Caco-2 (cell line): Measurements from ENCODE around the gene INPP4B. TPM values are rescaled to one million over a fixed set of nuclear protein-coding genes. Genes with fewer than 3 reads are reported as not detected.

Experiments
- BruUV-seq: library from RNA; stranded (reverse); fragments of 400-500 nt; replicated peaks from 2 replicates; lab custom pipeline; 2021; lab: Mats Ljungman, UMichigan
- CTCF ChIA-PET: fragments of 300-600 bp; sonication (Branson Sonifier 250); formaldehyde crosslinking; loops from one replicate; lab custom pipeline; 2022; ENCODE audit warnings: antibody characterized with exemption; lab: Charles Lee
- POLR2A ChIA-PET: fragments of 300-600 bp; sonication (Branson Sonifier 250); formaldehyde crosslinking; loops from one replicate; lab custom pipeline; 2022; ENCODE audit warnings: antibody characterized with exemption; lab: Charles Lee
- DNase-seq, 2 experiments: peaks; one replicate each; pipeline versions ENCODE4 v3.0.0 to v3.0.0-alpha.2; 2020 to 2022
- H3K27me3 ChIP-seq: replicated peaks from 2 replicates; pipeline ENCODE4 v1.6.0; 2011; ENCODE audit warnings: low read length; ENCODE audit not compliant: control insufficient read depth, insufficient read depth
- H3K36me3 ChIP-seq: 2 replicates; pipeline ENCODE4 v1.5.1; 2011; ENCODE audit warnings: low read length; ENCODE audit not compliant: control insufficient read depth, insufficient read depth
- H3K4me1 ChIP-seq: fragments of 250-450 bp; sonication (Bioruptor Pico); 2 replicates; pipeline ENCODE4 v1.5.1; 2020; ENCODE audit warnings: mild to moderate bottlenecking
- H3K4me3 ChIP-seq: 2 replicates; pipeline ENCODE4 v1.5.1; 2011; ENCODE audit warnings: low read depth, mild to moderate bottlenecking, control low read depth, low read length
- H3K9me3 ChIP-seq: fragments of 250-450 bp; sonication (Bioruptor Pico); 2 replicates; pipeline ENCODE4 v1.5.1; 2020; ENCODE audit warnings: mild to moderate bottlenecking, moderate library complexity
- H3K27ac Mint-ChIP-seq: one replicate; pipeline ENCODE4 v1.8.0; 2022; ENCODE audit warnings: mixed read lengths; ENCODE audit not compliant: unreplicated experiment
- H3K27me3 Mint-ChIP-seq: one replicate; pipeline ENCODE4 v1.8.0; 2022; ENCODE audit warnings: mixed read lengths; ENCODE audit not compliant: insufficient read depth, unreplicated experiment
- H3K36me3 Mint-ChIP-seq: one replicate; pipeline ENCODE4 v1.8.0; 2022; ENCODE audit warnings: mild to moderate bottlenecking, mixed read lengths; ENCODE audit not compliant: insufficient read depth, unreplicated experiment
- H3K4me1 Mint-ChIP-seq: one replicate; pipeline ENCODE4 v1.8.0; 2022; ENCODE audit warnings: low read depth, mixed read lengths; ENCODE audit not compliant: unreplicated experiment
- H3K4me3 Mint-ChIP-seq: one replicate; pipeline ENCODE4 v1.8.0; 2022; ENCODE audit warnings: mild to moderate bottlenecking, moderate library complexity, mixed read lengths; ENCODE audit not compliant: unreplicated experiment
- H3K9me3 Mint-ChIP-seq: one replicate; pipeline ENCODE4 v1.8.0; 2022; ENCODE audit warnings: mixed read lengths; ENCODE audit not compliant: unreplicated experiment
- intact Hi-C: fragments of 100-400 bp; cut with micrococcal nuclease; formaldehyde crosslinking; loops from one replicate; pipeline ENCODE4 v1.10.0; 2022; ENCODE audit not compliant: unreplicated experiment
- total RNA-seq: library from RNA; stranded (reverse); gene quantifications from 2 replicates; pipeline ENCODE4 v1.2.3, GENCODE V29; 2022
- TF ChIP-seq, protein P1 (sequence below), 2 experiments: fragments of 200-600 bp in 1 of 2; IDR thresholded peaks; 1 replicate in 1 of 2; 2 replicates in 1 of 2; pipeline versions ENCODE4 v1.5.1 to v1.8.0; 2011 to 2022; ENCODE audit warnings: antibody characterized with exemption in 1 of 2, control low read depth in 1 of 2, inconsistent platforms in 1 of 2, low read depth in 1 of 2, low read length in 1 of 2, mild to moderate bottlenecking in 1 of 2, moderate library complexity in 1 of 2; ENCODE audit not compliant: insufficient read depth in 1 of 2, severe bottlenecking in 1 of 2, unreplicated experiment in 1 of 2

Gene INPP4B
- total RNA-seq, 1 experiment from 2014 or later: 10.3 TPM

DNA sequence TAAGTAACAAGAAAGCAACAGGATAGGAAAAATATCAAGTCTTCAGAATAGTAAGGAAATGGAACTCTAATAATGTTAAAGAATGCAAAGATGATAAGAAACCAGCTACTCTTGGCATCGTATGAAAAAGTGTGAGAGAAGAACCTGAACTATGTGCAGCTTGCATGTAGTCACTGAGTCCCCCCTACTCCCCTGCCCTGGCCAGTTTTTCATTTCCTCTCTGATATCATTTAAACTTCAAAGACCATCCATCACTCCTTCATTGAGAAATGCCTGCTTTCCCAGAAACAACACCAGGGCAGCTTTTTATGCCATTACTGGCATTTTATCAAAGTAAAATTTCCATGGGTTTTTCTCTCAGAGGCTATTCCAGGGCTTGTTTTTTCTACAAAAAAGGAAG lies 28.1 kb downstream of the INPP4B start:
- intact Hi-C loops: no loop called here
- ChIA-PET CTCF (no interaction called here), POLR2A (no interaction called here)
- Mint-ChIP-seq H3K4me1 (no peaks in the 10 kb centered on the region), H3K36me3 (no peaks in the 10 kb centered on the region), H3K4me3 (no peak overlapping the region), H3K9me3 (no peaks in the 10 kb centered on the region), H3K27me3 (peaks cover 2% of the 10 kb centered on the region), H3K27ac (no peak overlapping the region)
- Histone ChIP-seq H3K9me3 (no peaks in the 10 kb centered on the region), H3K4me3 (no peak overlapping the region), H3K27me3 (no peaks in the 10 kb centered on the region), H3K4me1 (no peaks in the 10 kb centered on the region), H3K36me3 (no peaks in the 10 kb centered on the region)
- no TSS peak for BruUV-seq
- TF ChIP-seq, protein P1, sequence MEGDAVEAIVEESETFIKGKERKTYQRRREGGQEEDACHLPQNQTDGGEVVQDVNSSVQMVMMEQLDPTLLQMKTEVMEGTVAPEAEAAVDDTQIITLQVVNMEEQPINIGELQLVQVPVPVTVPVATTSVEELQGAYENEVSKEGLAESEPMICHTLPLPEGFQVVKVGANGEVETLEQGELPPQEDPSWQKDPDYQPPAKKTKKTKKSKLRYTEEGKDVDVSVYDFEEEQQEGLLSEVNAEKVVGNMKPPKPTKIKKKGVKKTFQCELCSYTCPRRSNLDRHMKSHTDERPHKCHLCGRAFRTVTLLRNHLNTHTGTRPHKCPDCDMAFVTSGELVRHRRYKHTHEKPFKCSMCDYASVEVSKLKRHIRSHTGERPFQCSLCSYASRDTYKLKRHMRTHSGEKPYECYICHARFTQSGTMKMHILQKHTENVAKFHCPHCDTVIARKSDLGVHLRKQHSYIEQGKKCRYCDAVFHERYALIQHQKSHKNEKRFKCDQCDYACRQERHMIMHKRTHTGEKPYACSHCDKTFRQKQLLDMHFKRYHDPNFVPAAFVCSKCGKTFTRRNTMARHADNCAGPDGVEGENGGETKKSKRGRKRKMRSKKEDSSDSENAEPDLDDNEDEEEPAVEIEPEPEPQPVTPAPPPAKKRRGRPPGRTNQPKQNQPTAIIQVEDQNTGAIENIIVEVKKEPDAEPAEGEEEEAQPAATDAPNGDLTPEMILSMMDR (IDR thresholded peaks at IDR 0.05; ENCODE audit: insufficient read depth in 1 of 2, low read depth in 1 of 2, low read length in 1 of 2, severe bottlenecking in 1 of 2, unreplicated experiment in 1 of 2): no peak
- no peak for DNase-seq

DNA sequence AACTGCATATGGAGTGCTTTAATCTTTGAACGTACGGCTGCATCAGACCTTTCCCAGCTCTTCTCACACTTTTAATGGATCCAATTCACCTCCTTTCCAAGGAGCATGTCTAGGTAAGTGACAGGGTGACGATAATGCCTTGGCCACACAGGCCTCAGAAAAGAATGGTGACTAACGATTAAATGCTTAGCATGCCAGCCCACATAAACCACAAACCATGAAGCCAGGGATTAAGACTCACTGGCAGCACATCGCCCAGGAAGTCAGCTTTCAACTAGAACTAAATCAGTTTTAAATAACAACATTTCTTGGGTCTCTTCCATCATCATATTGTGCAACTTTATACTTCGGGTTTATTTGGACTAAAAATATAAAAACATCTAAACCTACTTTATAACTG lies 28.7 kb downstream of the INPP4B start:
- TF ChIP-seq, protein P1 (IDR thresholded peaks at IDR 0.05; ENCODE audit: insufficient read depth in 1 of 2, low read depth in 1 of 2, low read length in 1 of 2, severe bottlenecking in 1 of 2, unreplicated experiment in 1 of 2): no peak
- ChIA-PET CTCF (no interaction called here), POLR2A (no interaction called here)
- no peaks in the 10 kb centered on the region for H3K4me1 ChIP-seq
- H3K4me3 Mint-ChIP-seq: no peak overlapping the region
- H3K9me3 Mint-ChIP-seq: no peaks in the 10 kb centered on the region
- no peak for DNase-seq
- no peaks in the 10 kb centered on the region for H3K27me3 ChIP-seq
- BruUV-seq: no TSS peak
- no peaks in the 10 kb centered on the region for H3K36me3 ChIP-seq
- H3K27ac Mint-ChIP-seq: no peak overlapping the region
- H3K9me3 ChIP-seq: no peaks in the 10 kb centered on the region
- peaks cover 2% of the 10 kb centered on the region for H3K27me3 Mint-ChIP-seq
- intact Hi-C loops: no loop called here
- no peaks in the 10 kb centered on the region for H3K4me1 Mint-ChIP-seq
- no peaks in the 10 kb centered on the region for H3K36me3 Mint-ChIP-seq
- no peak overlapping the region for H3K4me3 ChIP-seq

DNA sequence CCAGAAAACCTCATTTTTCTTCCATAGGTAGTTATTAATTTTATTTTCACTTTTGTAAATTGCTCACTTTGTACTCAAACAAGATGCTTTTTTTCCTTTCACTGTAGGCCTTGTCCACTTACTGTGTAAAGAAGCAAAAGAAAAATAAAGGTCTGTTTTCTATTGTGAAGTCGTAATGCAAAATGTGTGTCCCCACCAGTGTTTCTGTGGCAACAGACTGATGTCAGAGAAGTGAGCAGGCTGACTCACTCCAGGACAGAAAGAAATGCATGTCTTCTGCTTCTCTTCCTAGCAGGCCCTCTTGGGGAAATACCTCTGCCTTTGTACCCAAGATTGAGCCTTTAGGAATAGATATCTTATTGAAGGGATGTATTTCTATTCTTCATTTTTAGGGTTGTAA lies 30.3 kb downstream of the INPP4B start:
- DNase-seq: no peak
- Histone ChIP-seq H3K36me3 (no peaks in the 10 kb centered on the region), H3K9me3 (no peaks in the 10 kb centered on the region), H3K27me3 (no peaks in the 10 kb centered on the region), H3K4me3 (no peak overlapping the region), H3K4me1 (no peaks in the 10 kb centered on the region)
- POLR2A ChIA-PET: no interaction called here
- Mint-ChIP-seq H3K27me3 (peaks cover 2% of the 10 kb centered on the region), H3K4me3 (no peak overlapping the region), H3K9me3 (no peaks in the 10 kb centered on the region), H3K4me1 (no peaks in the 10 kb centered on the region), H3K36me3 (no peaks in the 10 kb centered on the region), H3K27ac (no peak overlapping the region)
- CTCF ChIA-PET: no interaction called here
- no TSS peak for BruUV-seq
- TF ChIP-seq, protein P1 (IDR thresholded peaks at IDR 0.05; ENCODE audit: insufficient read depth in 1 of 2, low read depth in 1 of 2, low read length in 1 of 2, severe bottlenecking in 1 of 2, unreplicated experiment in 1 of 2): no peak
- intact Hi-C loops: no loop called here
